Activated CD8-positive, alpha-beta T cell treated with anti-CD3 and anti-CD28 coated beads, Interleukin-2, amount 10 ng/mL, durations not matched to agents 7 days and 5 days (primary cell): Measurements from ENCODE around the gene LRPPRC. TPM values are rescaled to one million over a fixed set of nuclear protein-coding genes. Genes with fewer than 3 reads are reported as not detected.

Experiments used
- ATAC-seq: fragments of 150-1000 bp; cut with Tn5 transposase; one replicate; pipeline ENCODE4 v1.10.0; 2021; ENCODE audit warnings: moderate library complexity
- CTCF ChIA-PET: fragments of 350-600 bp; sonication (Branson Sonifier 250); formaldehyde crosslinking; loops from one replicate; lab custom pipeline; 2021; ENCODE audit warnings: antibody characterized with exemption; lab: Charles Lee
- POLR2A ChIA-PET: fragments of 350-600 bp; sonication (Branson Sonifier 250); formaldehyde crosslinking; loops from one replicate; lab custom pipeline; 2021; ENCODE audit warnings: antibody characterized with exemption; lab: Charles Lee
- DNase-seq: peaks from one replicate; pipeline ENCODE4 v3.0.0-alpha.2; 2020
- H3K27ac Mint-ChIP-seq: one replicate; pipeline ENCODE4 v1.8.0; 2021; ENCODE audit warnings: mild to moderate bottlenecking, mixed read lengths
- H3K27me3 Mint-ChIP-seq: one replicate; pipeline ENCODE4 v1.8.0; 2021; ENCODE audit warnings: low read depth, mixed read lengths
- H3K36me3 Mint-ChIP-seq: one replicate; pipeline ENCODE4 v1.8.0; 2021; ENCODE audit warnings: low read depth, mixed read lengths
- H3K4me1 Mint-ChIP-seq: one replicate; pipeline ENCODE4 v1.8.0; 2021; ENCODE audit warnings: low read depth, mixed read lengths
- H3K4me3 Mint-ChIP-seq: one replicate; pipeline ENCODE4 v1.8.0; 2021; ENCODE audit warnings: mild to moderate bottlenecking, mixed read lengths
- H3K9me3 Mint-ChIP-seq: one replicate; pipeline ENCODE4 v1.8.0; 2022; ENCODE audit warnings: mixed read lengths; ENCODE audit not compliant: insufficient read depth
- total RNA-seq, 2 experiments: library from RNA; stranded (reverse); gene quantifications; one replicate each; pipeline ENCODE4 v1.2.3, GENCODE V29; 2021

LRPPRC gene
- total RNA-seq, 2 experiments from 2014 or later: 91.2 to 94.7 TPM

DNA sequence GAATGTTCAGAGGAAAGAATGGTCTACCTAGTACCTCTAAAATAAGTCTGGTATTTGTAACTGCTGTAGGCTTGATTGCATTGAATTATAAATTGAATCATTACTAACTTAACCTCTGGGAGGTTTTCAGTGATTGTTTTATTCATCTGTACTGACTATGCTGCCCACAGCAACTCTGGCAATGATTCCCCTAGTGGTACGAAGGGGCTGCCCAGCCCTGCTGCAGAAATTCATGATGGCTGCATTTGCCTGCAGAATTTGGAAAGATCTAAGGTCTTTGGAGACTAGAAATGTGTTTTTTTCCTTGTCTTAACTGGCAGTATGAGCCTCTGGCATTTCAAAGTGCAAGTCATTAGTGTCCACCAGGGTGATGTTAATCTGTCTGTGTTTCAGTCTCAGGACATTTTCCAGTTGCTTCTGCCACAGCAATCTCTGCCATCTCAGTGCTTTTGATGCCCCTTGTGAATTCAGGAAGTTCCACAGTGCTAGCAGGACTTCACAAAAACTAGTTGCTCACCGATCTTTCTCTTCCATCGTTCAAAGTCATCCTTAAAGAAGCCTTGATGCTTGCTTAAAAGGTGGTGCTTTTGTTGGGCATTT is 13.4 kb upstream of the LRPPRC start:
- H3K4me3 Mint-ChIP-seq: no peak overlapping the region

GRCh38 chr2:44005846-44006245 is 10.1 kb upstream of the LRPPRC start:
- Mint-ChIP-seq H3K4me3 (peak overlapping the region; percentile 20), H3K27me3 (peaks cover 9% of the 10 kb centered on the region), H3K4me1 (peaks cover 17% of the 10 kb centered on the region), H3K36me3 (no peaks in the 10 kb centered on the region), H3K9me3 (no peaks in the 10 kb centered on the region), H3K27ac (peak overlapping the region; percentile 79)
- DNase-seq (no peak), ATAC-seq (no peak)
- CTCF ChIA-PET: no interaction called here
- POLR2A ChIA-PET: interaction anchor here (0.7 kb wide), 1 partner anchor 357 kb away, joined by 3 read pairs; no protein-coding TSS in a partner anchor

More for the DNA sequence above, 13.4 kb upstream of the LRPPRC start:
- ChIA-PET CTCF (no interaction called here), POLR2A (no interaction called here)
- DNase-seq: no peak
- no peaks in the 10 kb centered on the region for H3K9me3 Mint-ChIP-seq
- peaks cover 21% of the 10 kb centered on the region for H3K4me1 Mint-ChIP-seq
- peaks cover 14% of the 10 kb centered on the region for H3K27me3 Mint-ChIP-seq
- no peak overlapping the region for H3K27ac Mint-ChIP-seq
- H3K36me3 Mint-ChIP-seq: no peaks in the 10 kb centered on the region
- no peak for ATAC-seq

- peaks cover 17% of the 10 kb centered on the region for H3K4me1 Mint-ChIP-seq
- CTCF ChIA-PET: no interaction called here
- H3K27ac Mint-ChIP-seq: peak overlapping the region; percentile 79
- DNase-seq (no peak), ATAC-seq (peak; percentile 58)
- H3K9me3 Mint-ChIP-seq: no peaks in the 10 kb centered on the region
- H3K4me3 Mint-ChIP-seq: peak overlapping the region; percentile 20
- H3K27me3 Mint-ChIP-seq: peaks cover 9% of the 10 kb centered on the region
- POLR2A ChIA-PET: interaction anchor here (0.7 kb wide), 1 partner anchor 358 kb away, joined by 3 read pairs; no protein-coding TSS in a partner anchor
- no peaks in the 10 kb centered on the region for H3K36me3 Mint-ChIP-seq
These were observed 9.2 kb upstream of the LRPPRC start for GRCh38 chr2:44004735-44005602.

GRCh38 chr2:44001716-44002115 is 5.9 kb upstream of the LRPPRC start:
- ChIA-PET CTCF (no interaction called here), POLR2A (no interaction called here)
- Mint-ChIP-seq H3K9me3 (no peaks in the 10 kb centered on the region), H3K36me3 (no peaks in the 10 kb centered on the region), H3K27ac (no peak overlapping the region), H3K27me3 (peaks cover 5% of the 10 kb centered on the region), H3K4me1 (peaks cover 20% of the 10 kb centered on the region), H3K4me3 (no peak overlapping the region)
- ATAC-seq (no peak), DNase-seq (no peak)

DNA sequence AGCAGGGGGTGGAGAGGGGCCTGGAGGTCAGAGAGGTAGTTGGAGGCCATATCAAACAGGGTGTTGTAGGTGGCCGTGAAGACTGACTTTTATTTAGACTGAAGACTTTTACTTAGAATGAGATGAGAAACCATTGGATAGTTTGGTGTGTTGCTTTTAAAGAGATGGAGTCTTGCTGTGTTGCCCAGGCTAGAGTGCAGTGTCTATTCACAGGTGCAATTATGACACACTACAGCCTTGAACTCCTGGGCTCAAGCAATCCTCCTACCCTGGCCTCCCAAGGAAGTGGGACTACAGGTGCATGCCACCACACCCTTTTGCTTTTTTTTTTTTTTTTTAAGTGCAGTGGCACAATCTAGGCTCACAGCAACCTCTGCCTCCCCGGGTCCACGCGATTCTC is 2.5 kb upstream of the LRPPRC start:
- H3K9me3 Mint-ChIP-seq: no peaks in the 10 kb centered on the region
- peaks cover 21% of the 10 kb centered on the region for H3K4me1 Mint-ChIP-seq
- no peak for ATAC-seq
- H3K27me3 Mint-ChIP-seq: peaks cover 5% of the 10 kb centered on the region
- POLR2A ChIA-PET: no interaction called here
- no peak overlapping the region for H3K27ac Mint-ChIP-seq
- no peak overlapping the region for H3K4me3 Mint-ChIP-seq
- H3K36me3 Mint-ChIP-seq: peaks cover 19% of the 10 kb centered on the region
- CTCF ChIA-PET: no interaction called here
- DNase-seq: no peak

DNA sequence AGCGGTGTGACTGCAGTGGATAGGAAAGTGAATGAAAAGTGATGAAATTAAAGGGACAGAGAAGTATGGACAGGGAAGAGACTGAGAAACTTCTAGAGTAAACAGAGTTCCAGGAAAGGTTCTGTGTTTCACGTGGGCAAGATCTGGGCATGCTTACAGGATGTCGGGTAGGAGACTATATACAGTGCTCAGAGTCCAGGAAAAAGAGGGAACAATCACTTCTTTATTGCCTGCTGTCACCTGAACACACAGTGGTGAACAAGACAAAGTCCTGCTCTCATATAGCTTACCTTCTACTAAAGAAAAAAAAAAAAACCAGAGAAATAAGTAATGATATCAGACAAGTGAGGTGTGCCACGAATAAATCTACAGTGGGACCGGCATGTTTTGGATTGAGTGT is 2.4 kb downstream of the LRPPRC start:
- H3K9me3 Mint-ChIP-seq: no peaks in the 10 kb centered on the region
- H3K27me3 Mint-ChIP-seq: peaks cover 2% of the 10 kb centered on the region
- peaks cover 40% of the 10 kb centered on the region for H3K4me1 Mint-ChIP-seq
- H3K36me3 Mint-ChIP-seq: peaks cover 50% of the 10 kb centered on the region
- ChIA-PET CTCF (no interaction called here), POLR2A (no interaction called here)
- DNase-seq (peak; percentile 9), ATAC-seq (no peak)
- H3K27ac Mint-ChIP-seq: no peak overlapping the region
- H3K4me3 Mint-ChIP-seq: peak overlapping the region; percentile 91

GRCh38 chr2:43989545-43989944 is 6.2 kb downstream of the LRPPRC start:
- H3K36me3 Mint-ChIP-seq: peaks cover 55% of the 10 kb centered on the region
- no peaks in the 10 kb centered on the region for H3K27me3 Mint-ChIP-seq
- DNase-seq (no peak), ATAC-seq (no peak)
- H3K4me1 Mint-ChIP-seq: peaks cover 37% of the 10 kb centered on the region
- no peaks in the 10 kb centered on the region for H3K9me3 Mint-ChIP-seq
- no peak overlapping the region for H3K27ac Mint-ChIP-seq
- no peak overlapping the region for H3K4me3 Mint-ChIP-seq
- CTCF ChIA-PET: no interaction called here
- POLR2A ChIA-PET: no interaction called here

GRCh38 chr2:43986600-43986999 is 9.2 kb downstream of the LRPPRC start:
- Mint-ChIP-seq H3K27ac (no peak overlapping the region), H3K4me1 (peaks cover 12% of the 10 kb centered on the region), H3K4me3 (no peak overlapping the region), H3K27me3 (no peaks in the 10 kb centered on the region), H3K9me3 (no peaks in the 10 kb centered on the region), H3K36me3 (peaks cover 33% of the 10 kb centered on the region)
- ChIA-PET POLR2A (interaction anchor here (1.1 kb wide), 1 partner anchor 9 kb away, joined by 5 read pairs; the partner anchor contains the start of gene LRPPRC), CTCF (no interaction called here)
- no peak for ATAC-seq
- no peak for DNase-seq

GRCh38 chr2:43985359-43985758 is 10.4 kb downstream of the LRPPRC start:
- H3K9me3 Mint-ChIP-seq: no peaks in the 10 kb centered on the region
- H3K27ac Mint-ChIP-seq: no peak overlapping the region
- H3K36me3 Mint-ChIP-seq: peaks cover 33% of the 10 kb centered on the region
- DNase-seq (no peak), ATAC-seq (no peak)
- no peak overlapping the region for H3K4me3 Mint-ChIP-seq
- CTCF ChIA-PET: interaction anchor here (0.9 kb wide), 1 partner anchor 9 kb away, joined by 3 read pairs; no protein-coding TSS in a partner anchor
- POLR2A ChIA-PET: interaction anchor here (0.7 kb wide), 1 partner anchor 202 kb away, joined by 3 read pairs; no protein-coding TSS in a partner anchor
- no peaks in the 10 kb centered on the region for H3K27me3 Mint-ChIP-seq
- H3K4me1 Mint-ChIP-seq: peaks cover 9% of the 10 kb centered on the region

DNA sequence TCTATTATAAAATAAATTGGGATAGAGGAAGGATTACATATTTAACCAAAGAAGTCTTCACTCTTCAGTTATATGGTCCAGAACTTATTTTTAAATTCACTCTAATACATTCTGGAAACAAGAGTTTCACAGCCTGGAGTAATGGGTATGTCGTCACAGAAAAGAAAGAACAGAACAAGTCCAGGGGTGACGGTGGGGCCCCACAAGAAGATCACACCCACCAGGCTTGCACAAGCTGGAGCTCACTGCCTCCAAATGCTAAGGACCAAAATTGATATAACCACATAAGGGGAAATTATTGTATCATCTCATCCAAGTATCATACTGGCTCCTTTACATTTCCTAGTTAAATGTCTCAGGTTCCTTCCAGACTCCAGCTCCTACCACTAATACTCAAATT is 11.3 kb downstream of the LRPPRC start:
- Mint-ChIP-seq H3K9me3 (no peaks in the 10 kb centered on the region), H3K4me1 (peaks cover 6% of the 10 kb centered on the region), H3K4me3 (no peak overlapping the region), H3K27ac (no peak overlapping the region), H3K27me3 (no peaks in the 10 kb centered on the region), H3K36me3 (peaks cover 31% of the 10 kb centered on the region)
- ChIA-PET CTCF (interaction anchor here (1.5 to 1.8 kb wide), 2 partner anchors 10 to 60 kb away, joined by 3 to 5 read pairs; no protein-coding TSS in a partner anchor), POLR2A (no interaction called here)
- DNase-seq: no peak
- ATAC-seq: no peak

DNA sequence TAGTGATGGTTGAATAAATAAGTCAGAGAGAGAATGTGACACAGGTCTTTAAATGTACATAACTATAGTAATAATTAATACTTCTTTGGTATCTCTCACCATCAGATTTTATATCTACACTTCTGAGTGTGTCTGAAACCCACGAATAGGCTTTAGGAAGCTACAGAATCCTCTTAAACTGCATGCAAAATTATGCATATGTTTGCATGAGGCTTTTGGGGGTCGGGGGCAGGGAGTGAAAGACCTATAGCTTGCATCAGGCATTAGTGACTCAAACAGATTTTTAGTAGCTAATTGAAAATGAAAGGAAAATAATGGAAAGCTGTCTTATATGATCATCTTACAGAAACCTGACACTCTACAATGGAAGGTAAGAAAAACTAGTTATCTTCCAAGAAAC is 14.9 kb downstream of the LRPPRC start:
- ATAC-seq: no peak
- CTCF ChIA-PET: no interaction called here
- H3K9me3 Mint-ChIP-seq: no peaks in the 10 kb centered on the region
- POLR2A ChIA-PET: no interaction called here
- peaks cover 7% of the 10 kb centered on the region for H3K4me1 Mint-ChIP-seq
- H3K4me3 Mint-ChIP-seq: no peak overlapping the region
- H3K27ac Mint-ChIP-seq: no peak overlapping the region
- H3K27me3 Mint-ChIP-seq: no peaks in the 10 kb centered on the region
- H3K36me3 Mint-ChIP-seq: peaks cover 30% of the 10 kb centered on the region
- DNase-seq: no peak
